Common myeloid progenitor, CD34-positive (primary cell): ENCODE results near the gene BANK1.

Experiments used
- CTCF ChIA-PET: fragments of 350-600 bp; sonication (Branson Sonifier 250); formaldehyde crosslinking; loops from one replicate; lab custom pipeline; 2021; ENCODE audit warnings: antibody characterized with exemption; lab: Charles Lee
- POLR2A ChIA-PET: fragments of 350-600 bp; sonication (Branson Sonifier 250); formaldehyde crosslinking; loops from one replicate; lab custom pipeline; 2021; ENCODE audit warnings: antibody characterized with exemption; lab: Charles Lee
- DNase-seq, 3 donors: peaks; one replicate each; pipeline versions ENCODE4 v3.0.0 to v3.0.0-alpha.2; 2013
- H3K27ac ChIP-seq, 2 experiments: 1 replicate in 1 of 2; 2 replicates in 1 of 2; pipeline ENCODE4 v1.7.0; 2013; ENCODE audit warnings: inconsistent platforms in 2 of 2, low read length in 2 of 2, mild to moderate bottlenecking in 2 of 2, low read depth in 1 of 2, moderate library complexity in 1 of 2; ENCODE audit not compliant: severe bottlenecking in 2 of 2, insufficient read depth in 1 of 2, poor library complexity in 1 of 2
- H3K27me3 ChIP-seq, 5 experiments: replicated peaks in 2 of 5; 1 replicate in 3 of 5; 2 replicates in 2 of 5; pipeline versions ENCODE4 v1.6.1 to v1.7.0; 2013; ENCODE audit warnings: low read length in 4 of 5, mild to moderate bottlenecking in 2 of 5, moderate library complexity in 2 of 5, inconsistent platforms in 1 of 5; ENCODE audit not compliant: insufficient read depth in 5 of 5, control insufficient read depth in 4 of 5
- H3K36me3 ChIP-seq, 4 experiments: 1 replicate in 2 of 4; 2 replicates in 2 of 4; pipeline versions ENCODE4 v1.6.1 to v1.7.0; 2013; ENCODE audit warnings: low read length in 3 of 4, control low read depth in 1 of 4, mild to moderate bottlenecking in 1 of 4; ENCODE audit not compliant: control insufficient read depth in 4 of 4, insufficient read depth in 4 of 4
- H3K4me1 ChIP-seq, 4 experiments: 1 replicate in 3 of 4; 2 replicates in 1 of 4; pipeline versions ENCODE4 v1.6.1 to v1.7.1; 2013; ENCODE audit warnings: low read length in 3 of 4, mild to moderate bottlenecking in 3 of 4, control low read depth in 1 of 4, inconsistent platforms in 1 of 4, moderate library complexity in 1 of 4; ENCODE audit not compliant: control insufficient read depth in 4 of 4, insufficient read depth in 4 of 4; ENCODE audit errors: control extremely low read depth in 1 of 4
- H3K4me3 ChIP-seq, 7 experiments: 1 replicate in 4 of 7; 2 replicates in 3 of 7; pipeline versions ENCODE4 v1.5.1 to v1.7.0; 2013; ENCODE audit warnings: mild to moderate bottlenecking in 7 of 7, low read length in 6 of 7, moderate library complexity in 6 of 7, inconsistent platforms in 2 of 7, low read depth in 2 of 7, control low read depth in 1 of 7; ENCODE audit not compliant: insufficient read depth in 4 of 7, control insufficient read depth in 1 of 7; ENCODE audit errors: extremely low read depth in 1 of 7
- H3K9me3 ChIP-seq, 5 experiments: 1 replicate in 4 of 5; 2 replicates in 1 of 5; pipeline versions ENCODE4 v1.6.1 to v1.7.1; 2013; ENCODE audit warnings: low read length in 4 of 5, mild to moderate bottlenecking in 2 of 5, inconsistent platforms in 1 of 5, low read depth in 1 of 5, moderate library complexity in 1 of 5; ENCODE audit not compliant: control insufficient read depth in 4 of 5, insufficient read depth in 2 of 5; ENCODE audit errors: control extremely low read depth in 1 of 5
- WGBS: methylation state at CpG from one replicate; pipeline ENCODE4 v1.1.5; 2013; ENCODE audit not compliant: insufficient coverage; 5-methylcytosine and 5-hydroxymethylcytosine counted together

BANK1 gene

GRCh38 chr4:101853028-101853427, 62.5 kb downstream of the BANK1 start:
- no peaks in the 10 kb centered on the region for H3K27me3 ChIP-seq
- no peaks in the 10 kb centered on the region for H3K36me3 ChIP-seq
- 57% methylated on average over 1 of the region's 1 CpG for WGBS
- H3K9me3 ChIP-seq, result no peaks in the 10 kb centered on the region
- CTCF ChIA-PET, result no interaction called here
- no peak for DNase-seq
- no peaks in the 10 kb centered on the region for H3K4me1 ChIP-seq
- no peak overlapping the region for H3K4me3 ChIP-seq
- POLR2A ChIA-PET, result no interaction called here
- no peak overlapping the region for H3K27ac ChIP-seq

GRCh38 chr4:101853691-101854090, 63.2 kb downstream of the BANK1 start:
- ChIA-PET CTCF (no interaction called here), POLR2A (no interaction called here)
- H3K27ac ChIP-seq, result no peak overlapping the region
- 92% methylated on average over 6 of the region's 7 CpGs for WGBS
- no peaks in the 10 kb centered on the region for H3K27me3 ChIP-seq
- no peaks in the 10 kb centered on the region for H3K9me3 ChIP-seq
- no peak for DNase-seq
- H3K4me3 ChIP-seq, result no peak overlapping the region
- no peaks in the 10 kb centered on the region for H3K4me1 ChIP-seq
- H3K36me3 ChIP-seq, result no peaks in the 10 kb centered on the region

GRCh38 chr4:101855239-101855638, 64.7 kb downstream of the BANK1 start:
- no peak for DNase-seq
- Histone ChIP-seq H3K27me3 (no peaks in the 10 kb centered on the region), H3K4me3 (no peak overlapping the region), H3K4me1 (no peaks in the 10 kb centered on the region), H3K27ac (no peak overlapping the region), H3K36me3 (no peaks in the 10 kb centered on the region), H3K9me3 (no peaks in the 10 kb centered on the region)
- no CpG with 5 or more reads among the region's 1 CpG for WGBS
- POLR2A ChIA-PET, result no interaction called here
- CTCF ChIA-PET, result no interaction called here

- WGBS, result 89% methylated on average over 1 of the region's 2 CpGs
- no peaks in the 10 kb centered on the region for H3K4me1 ChIP-seq
- no peaks in the 10 kb centered on the region for H3K9me3 ChIP-seq
- no peak for DNase-seq
- ChIA-PET CTCF (interaction anchor here (0.8 kb wide), 1 partner anchor 15 kb away, joined by 3 read pairs; no protein-coding TSS in a partner anchor), POLR2A (no interaction called here)
- H3K27ac ChIP-seq, result no peak overlapping the region
- no peak overlapping the region for H3K4me3 ChIP-seq
- no peaks in the 10 kb centered on the region for H3K27me3 ChIP-seq
- no peaks in the 10 kb centered on the region for H3K36me3 ChIP-seq
These were observed 65.6 kb downstream of the BANK1 start for GRCh38 chr4:101856149-101856548.

GRCh38 chr4:101857176-101857575, 66.6 kb downstream of the BANK1 start:
- no peaks in the 10 kb centered on the region for H3K9me3 ChIP-seq
- POLR2A ChIA-PET, result no interaction called here
- DNase-seq, result no peak
- CTCF ChIA-PET, result interaction anchor here (2.0 kb wide), 1 partner anchor 12 kb away, joined by 5 read pairs; no protein-coding TSS in a partner anchor
- H3K27ac ChIP-seq, result no peak overlapping the region
- no peaks in the 10 kb centered on the region for H3K27me3 ChIP-seq
- H3K4me3 ChIP-seq, result no peak overlapping the region
- H3K36me3 ChIP-seq, result no peaks in the 10 kb centered on the region
- WGBS, result 100% methylated on average over 2 of the region's 2 CpGs
- no peaks in the 10 kb centered on the region for H3K4me1 ChIP-seq

- no peak overlapping the region for H3K4me3 ChIP-seq
- H3K27ac ChIP-seq, result no peak overlapping the region
- no CpG with 5 or more reads among the region's 4 CpGs for WGBS
- ChIA-PET POLR2A (no interaction called here), CTCF (interaction anchor here (1.0 to 2.0 kb wide), 2 partner anchors 14 to 676 kb away, joined by 3 to 5 read pairs; no protein-coding TSS in a partner anchor)
- no peaks in the 10 kb centered on the region for H3K36me3 ChIP-seq
- peaks cover 0 to 3% (median 0%) of the 10 kb centered on the region in 4 experiments for H3K4me1 ChIP-seq
- no peaks in the 10 kb centered on the region for H3K9me3 ChIP-seq
- H3K27me3 ChIP-seq, result no peaks in the 10 kb centered on the region
- DNase-seq, result no peak
These were observed 68.1 kb downstream of the BANK1 start for GRCh38 chr4:101858641-101859040.

GRCh38 chr4:101862595-101862994, 72.1 kb downstream of the BANK1 start:
- H3K9me3 ChIP-seq, result peaks cover 0 to 7% (median 0%) of the 10 kb centered on the region in 5 experiments
- H3K4me1 ChIP-seq, result peaks cover 0 to 3% (median 0%) of the 10 kb centered on the region in 4 experiments
- H3K36me3 ChIP-seq, result peaks cover 0 to 12% (median 4%) of the 10 kb centered on the region in 4 experiments
- no peak overlapping the region for H3K4me3 ChIP-seq
- peak in 2 of 3 donors; percentile 21 to 47 for DNase-seq
- CTCF ChIA-PET, result no interaction called here
- no CpG with 5 or more reads among the region's 2 CpGs for WGBS
- POLR2A ChIA-PET, result no interaction called here
- no peak overlapping the region for H3K27ac ChIP-seq
- H3K27me3 ChIP-seq, result no peaks in the 10 kb centered on the region
